Posterior cingulate gyrus (tissue), 11 donors: ENCODE results near the gene ARHGAP8.

Experiments
- DNase-seq, 10 donors: peaks; one replicate each; pipeline versions ENCODE4 v3.0.0 to v3.0.0-alpha.2; 2020 to 2021; ENCODE audit warnings: mixed read lengths in 3 of 10
- intact Hi-C: fragments of 100-400 bp; cut with DNase I; formaldehyde crosslinking; loops from one replicate; pipeline ENCODE4 v1.15.1; 2023

The ARHGAP8 gene

GRCh38 chr22:44876921-44877320 is 124.5 kb downstream of the ARHGAP8 start:
- DNase-seq: peak in 1 of 10 donors; percentile 62
- intact Hi-C loops: no loop called here

- intact Hi-C loops: no loop called here
- peak in 2 of 10 donors; percentile 61 to 63 for DNase-seq
These were observed 126.3 kb downstream of the ARHGAP8 start for GRCh38 chr22:44878483-44879300.

- intact Hi-C loops: no loop called here
- DNase-seq: no peak
These were observed 126.9 kb downstream of the ARHGAP8 start for GRCh38 chr22:44879301-44879680.

GRCh38 chr22:44880610-44881290 is 128.4 kb downstream of the ARHGAP8 start:
- intact Hi-C loops: no loop called here
- DNase-seq: peak in 1 of 10 donors; percentile 70

GRCh38 chr22:44881624-44882023 is 129.2 kb downstream of the ARHGAP8 start:
- intact Hi-C loops: no loop called here
- peak in 1 of 10 donors; percentile 52 for DNase-seq

GRCh38 chr22:44882226-44882905 is 130.0 kb downstream of the ARHGAP8 start:
- DNase-seq: peak in 1 of 10 donors; percentile 17
- intact Hi-C loops: no loop called here

- DNase-seq: peak in 2 of 10 donors; percentile 42 to 76
- intact Hi-C loops: no loop called here
These were observed 130.6 kb downstream of the ARHGAP8 start for GRCh38 chr22:44883011-44883421.

- intact Hi-C loops: no loop called here
- no peak for DNase-seq
These were observed 132.2 kb downstream of the ARHGAP8 start for GRCh38 chr22:44884562-44884961.

- peak in 3 of 10 donors; percentile 44 to 64 (median 52) for DNase-seq
- intact Hi-C loops: no loop called here
These were observed 132.8 kb downstream of the ARHGAP8 start for GRCh38 chr22:44884968-44885805.

GRCh38 chr22:44885806-44886360 is 133.5 kb downstream of the ARHGAP8 start:
- intact Hi-C loops: no loop called here
- DNase-seq: peak in 1 of 10 donors; percentile 50

GRCh38 chr22:44887941-44888366 is 135.6 kb downstream of the ARHGAP8 start:
- no peak for DNase-seq
- intact Hi-C loops: no loop called here

GRCh38 chr22:44888491-44889254 is 136.3 kb downstream of the ARHGAP8 start:
- intact Hi-C loops: no loop called here
- DNase-seq: no peak

GRCh38 chr22:44889255-44889878 is 137.0 kb downstream of the ARHGAP8 start:
- DNase-seq: peak in 1 of 10 donors; percentile 61
- intact Hi-C loops: no loop called here

GRCh38 chr22:44890416-44891292 is 138.3 kb downstream of the ARHGAP8 start:
- peak in 1 of 10 donors; percentile 72 for DNase-seq
- intact Hi-C loops: no loop called here

- intact Hi-C loops: no loop called here
- peak in 1 of 10 donors; percentile 69 for DNase-seq
These were observed 138.9 kb downstream of the ARHGAP8 start for GRCh38 chr22:44891293-44891747.

- peak in 1 of 10 donors; percentile 61 for DNase-seq
- intact Hi-C loops: no loop called here
These were observed 139.4 kb downstream of the ARHGAP8 start for GRCh38 chr22:44891791-44892190.

- peak in 2 of 10 donors; percentile 57 to 76 for DNase-seq
- intact Hi-C loops: no loop called here
These were observed 139.9 kb downstream of the ARHGAP8 start for GRCh38 chr22:44892243-44892642.
